ENCODE measurements around the gene DMD.
"Not testable (repeated sequence)": the region's sequence is repeated elsewhere in the genome, so short reads cannot be mapped to it uniquely, and the experiment has no call there.

The DMD gene

DNA sequence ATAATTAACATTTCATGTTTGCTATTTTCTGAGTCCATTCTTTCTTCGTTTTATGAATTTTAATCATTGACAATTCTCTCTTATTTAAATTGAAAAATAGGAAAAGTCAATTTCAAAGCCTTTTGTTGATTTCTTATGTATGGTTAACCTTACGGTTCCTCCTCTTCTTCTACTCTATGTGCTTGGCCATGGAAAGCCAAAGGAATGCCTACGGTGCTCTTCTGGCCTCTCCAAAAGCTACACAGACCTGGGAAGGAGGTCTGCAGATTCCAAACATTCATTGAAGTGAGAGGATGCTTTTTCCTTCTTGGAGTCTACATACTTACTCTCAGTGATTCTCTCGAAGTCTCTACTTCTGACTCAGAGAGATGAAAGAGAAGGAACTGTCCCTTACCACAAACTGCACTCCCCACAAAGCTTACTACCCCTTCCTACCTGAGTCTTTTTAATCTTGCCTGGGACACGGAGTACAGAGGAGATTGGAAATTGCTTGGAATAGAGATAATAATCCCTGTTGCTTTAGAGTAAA lies 1276.4 kb downstream of the DMD start:
- Histone ChIP-seq H4K20me1 (ENCODE audit: insufficient read depth, low read length) (no peaks in the 10 kb centered on the region), H3K27me3 (replicated peaks; ENCODE audit: insufficient read depth, low read length) (no peaks in the 10 kb centered on the region), H3K4me3 (ENCODE audit: low read length) (no peak overlapping the region), H3K9me2 (replicated peaks; ENCODE audit: insufficient read depth, low read length) (no peaks in the 10 kb centered on the region), H3K79me2 (ENCODE audit: low read length) (no peaks in the 10 kb centered on the region), H3K9ac (ENCODE audit: low read length) (no peak overlapping the region), H3K4me2 (ENCODE audit: low read depth, low read length) (no peak overlapping the region), H3K9me3 (replicated peaks; ENCODE audit: insufficient read depth, low read length) (no peaks in the 10 kb centered on the region), H3F3A (ENCODE audit: insufficient read depth, low read length) (no peaks in the 10 kb centered on the region), H3K4me1 (ENCODE audit: low read length) (no peaks in the 10 kb centered on the region), H3K36me3 (replicated peaks; ENCODE audit: insufficient read depth, low read length) (no peaks in the 10 kb centered on the region), H2AFZ (ENCODE audit: low read length) (no peak overlapping the region), H3K27ac (ENCODE audit: low read length) (no peak overlapping the region)
- DNase-seq = no peak
- TF ChIP-seq EZH2phosphoT487 (IDR thresholded peaks at IDR 0.05; ENCODE audit: low read length) = no peak
- TF ChIP-seq, protein P1, sequence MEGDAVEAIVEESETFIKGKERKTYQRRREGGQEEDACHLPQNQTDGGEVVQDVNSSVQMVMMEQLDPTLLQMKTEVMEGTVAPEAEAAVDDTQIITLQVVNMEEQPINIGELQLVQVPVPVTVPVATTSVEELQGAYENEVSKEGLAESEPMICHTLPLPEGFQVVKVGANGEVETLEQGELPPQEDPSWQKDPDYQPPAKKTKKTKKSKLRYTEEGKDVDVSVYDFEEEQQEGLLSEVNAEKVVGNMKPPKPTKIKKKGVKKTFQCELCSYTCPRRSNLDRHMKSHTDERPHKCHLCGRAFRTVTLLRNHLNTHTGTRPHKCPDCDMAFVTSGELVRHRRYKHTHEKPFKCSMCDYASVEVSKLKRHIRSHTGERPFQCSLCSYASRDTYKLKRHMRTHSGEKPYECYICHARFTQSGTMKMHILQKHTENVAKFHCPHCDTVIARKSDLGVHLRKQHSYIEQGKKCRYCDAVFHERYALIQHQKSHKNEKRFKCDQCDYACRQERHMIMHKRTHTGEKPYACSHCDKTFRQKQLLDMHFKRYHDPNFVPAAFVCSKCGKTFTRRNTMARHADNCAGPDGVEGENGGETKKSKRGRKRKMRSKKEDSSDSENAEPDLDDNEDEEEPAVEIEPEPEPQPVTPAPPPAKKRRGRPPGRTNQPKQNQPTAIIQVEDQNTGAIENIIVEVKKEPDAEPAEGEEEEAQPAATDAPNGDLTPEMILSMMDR (IDR thresholded peaks at IDR 0.05; ENCODE audit: low read length) = no peak
- no peak for TF ChIP-seq EZH2 (optimal IDR thresholded peaks at IDR 0.05; ENCODE audit: low read depth, low read length)

- H3K27ac ChIP-seq (ENCODE audit: low read length) = no peak overlapping the region
- no peak for DNase-seq
- no peak for TF ChIP-seq EZH2phosphoT487 (IDR thresholded peaks at IDR 0.05; ENCODE audit: low read length)
- no peak overlapping the region for H3K4me2 ChIP-seq (ENCODE audit: low read depth, low read length)
- no peaks in the 10 kb centered on the region for H3K9me2 ChIP-seq (replicated peaks; ENCODE audit: insufficient read depth, low read length)
- no peaks in the 10 kb centered on the region for H3K27me3 ChIP-seq (replicated peaks; ENCODE audit: insufficient read depth, low read length)
- no peaks in the 10 kb centered on the region for H3F3A ChIP-seq (ENCODE audit: insufficient read depth, low read length)
- H3K4me1 ChIP-seq (ENCODE audit: low read length) = no peaks in the 10 kb centered on the region
- no peaks in the 10 kb centered on the region for H3K79me2 ChIP-seq (ENCODE audit: low read length)
- no peak overlapping the region for H3K9ac ChIP-seq (ENCODE audit: low read length)
- H2AFZ ChIP-seq (ENCODE audit: low read length) = no peak overlapping the region
- H4K20me1 ChIP-seq (ENCODE audit: insufficient read depth, low read length) = no peaks in the 10 kb centered on the region
- H3K4me3 ChIP-seq (ENCODE audit: low read length) = no peak overlapping the region
- no peaks in the 10 kb centered on the region for H3K9me3 ChIP-seq (replicated peaks; ENCODE audit: insufficient read depth, low read length)
- no peaks in the 10 kb centered on the region for H3K36me3 ChIP-seq (replicated peaks; ENCODE audit: insufficient read depth, low read length)
Measured at GRCh38 chrX:31934015-31934414, 1277.3 kb downstream of the DMD start.

- Histone ChIP-seq H4K20me1 (ENCODE audit: insufficient read depth, low read length) (no peaks in the 10 kb centered on the region), H3K27ac (ENCODE audit: low read length) (no peak overlapping the region), H3K9me3 (replicated peaks; ENCODE audit: insufficient read depth, low read length) (no peaks in the 10 kb centered on the region), H3K4me2 (ENCODE audit: low read depth, low read length) (no peak overlapping the region), H3K27me3 (replicated peaks; ENCODE audit: insufficient read depth, low read length) (no peaks in the 10 kb centered on the region), H3K4me3 (ENCODE audit: low read length) (no peak overlapping the region), H3F3A (ENCODE audit: insufficient read depth, low read length) (no peaks in the 10 kb centered on the region), H3K9ac (ENCODE audit: low read length) (no peak overlapping the region), H3K36me3 (replicated peaks; ENCODE audit: insufficient read depth, low read length) (no peaks in the 10 kb centered on the region), H2AFZ (ENCODE audit: low read length) (no peak overlapping the region), H3K79me2 (ENCODE audit: low read length) (no peaks in the 10 kb centered on the region), H3K4me1 (ENCODE audit: low read length) (no peaks in the 10 kb centered on the region), H3K9me2 (replicated peaks; ENCODE audit: insufficient read depth, low read length) (no peaks in the 10 kb centered on the region)
- DNase-seq = no peak
- TF ChIP-seq EZH2 (optimal IDR thresholded peaks at IDR 0.05; ENCODE audit: low read depth, low read length) = no peak
- TF ChIP-seq EZH2phosphoT487 (IDR thresholded peaks at IDR 0.05; ENCODE audit: low read length) = no peak
- TF ChIP-seq, protein P1 (IDR thresholded peaks at IDR 0.05; ENCODE audit: low read length) = no peak
Measured at GRCh38 chrX:31932769-31933168, 1278.6 kb downstream of the DMD start.

- H3K4me2 ChIP-seq (ENCODE audit: low read depth, low read length); H3K9ac ChIP-seq (ENCODE audit: low read length); H3K4me3 ChIP-seq (ENCODE audit: low read length); DNase-seq; H3K27me3 ChIP-seq (replicated peaks; ENCODE audit: insufficient read depth, low read length); H3K79me2 ChIP-seq (ENCODE audit: low read length); H3K9me3 ChIP-seq (replicated peaks; ENCODE audit: insufficient read depth, low read length); H4K20me1 ChIP-seq (ENCODE audit: insufficient read depth, low read length); H2AFZ ChIP-seq (ENCODE audit: low read length); H3K36me3 ChIP-seq (replicated peaks; ENCODE audit: insufficient read depth, low read length); H3K4me1 ChIP-seq (ENCODE audit: low read length); H3K9me2 ChIP-seq (replicated peaks; ENCODE audit: insufficient read depth, low read length); H3F3A ChIP-seq (ENCODE audit: insufficient read depth, low read length); H3K27ac ChIP-seq (ENCODE audit: low read length): not testable (repeated sequence)
Measured at GRCh38 chrX:31932320-31932719, 1279.0 kb downstream of the DMD start.

All from MM.1S (cell line).